NCI-H82 (cell line): Measurements from ENCODE around the gene MAGI3.

Source experiments
- DNase-seq: peaks from one replicate; lab custom pipeline; 2025; lab: John Stamatoyannopoulos, UW

Gene MAGI3

GRCh38 chr1:113657126-113657525 lies 266.8 kb downstream of the MAGI3 start:
- no peak for DNase-seq

- no peak for DNase-seq
Measured at GRCh38 chr1:113657556-113658063, 267.3 kb downstream of the MAGI3 start.

GRCh38 chr1:113659035-113659434 lies 268.7 kb downstream of the MAGI3 start:
- no peak for DNase-seq

- no peak for DNase-seq
Measured at GRCh38 chr1:113659556-113659955, 269.2 kb downstream of the MAGI3 start.

- no peak for DNase-seq
Measured at GRCh38 chr1:113660088-113660487, 269.8 kb downstream of the MAGI3 start.

- DNase-seq = no peak
Measured at GRCh38 chr1:113662101-113662500, 271.8 kb downstream of the MAGI3 start.

GRCh38 chr1:113663165-113663951 lies 273.0 kb downstream of the MAGI3 start:
- DNase-seq = no peak

GRCh38 chr1:113665071-113665470 lies 274.8 kb downstream of the MAGI3 start:
- DNase-seq = no peak

GRCh38 chr1:113666126-113666525 lies 275.8 kb downstream of the MAGI3 start:
- DNase-seq = no peak

GRCh38 chr1:113669988-113670387 lies 279.7 kb downstream of the MAGI3 start:
- peak; percentile 11 for DNase-seq

- no peak for DNase-seq
Measured at GRCh38 chr1:113670650-113671049, 280.3 kb downstream of the MAGI3 start.

GRCh38 chr1:113672491-113672890 lies 282.2 kb downstream of the MAGI3 start:
- DNase-seq = no peak

- DNase-seq = no peak
Measured at GRCh38 chr1:113674591-113674990, 284.3 kb downstream of the MAGI3 start.

GRCh38 chr1:113675302-113675701 lies 285.0 kb downstream of the MAGI3 start:
- DNase-seq = no peak

GRCh38 chr1:113676524-113676923 lies 286.2 kb downstream of the MAGI3 start:
- DNase-seq = no peak

- DNase-seq = peak; percentile 79
Measured at GRCh38 chr1:113677250-113678158, 287.2 kb downstream of the MAGI3 start.

- DNase-seq = no peak
Measured at GRCh38 chr1:113678159-113678469, 287.8 kb downstream of the MAGI3 start.

GRCh38 chr1:113681596-113682337 lies 291.5 kb downstream of the MAGI3 start:
- no peak for DNase-seq

- DNase-seq = no peak
Measured at GRCh38 chr1:113683384-113684152, 293.3 kb downstream of the MAGI3 start.

- no peak for DNase-seq
Measured at GRCh38 chr1:113684153-113684541, 293.8 kb downstream of the MAGI3 start.

- no peak for DNase-seq
Measured at GRCh38 chr1:113686891-113687618, 296.7 kb downstream of the MAGI3 start.
